OCI-M1 (cell line): ENCODE measurements around the gene AGBL5.

Source experiments
- DNase-seq: peaks from one replicate; lab custom pipeline; 2025; lab: John Stamatoyannopoulos, UW

Gene AGBL5, protein sequence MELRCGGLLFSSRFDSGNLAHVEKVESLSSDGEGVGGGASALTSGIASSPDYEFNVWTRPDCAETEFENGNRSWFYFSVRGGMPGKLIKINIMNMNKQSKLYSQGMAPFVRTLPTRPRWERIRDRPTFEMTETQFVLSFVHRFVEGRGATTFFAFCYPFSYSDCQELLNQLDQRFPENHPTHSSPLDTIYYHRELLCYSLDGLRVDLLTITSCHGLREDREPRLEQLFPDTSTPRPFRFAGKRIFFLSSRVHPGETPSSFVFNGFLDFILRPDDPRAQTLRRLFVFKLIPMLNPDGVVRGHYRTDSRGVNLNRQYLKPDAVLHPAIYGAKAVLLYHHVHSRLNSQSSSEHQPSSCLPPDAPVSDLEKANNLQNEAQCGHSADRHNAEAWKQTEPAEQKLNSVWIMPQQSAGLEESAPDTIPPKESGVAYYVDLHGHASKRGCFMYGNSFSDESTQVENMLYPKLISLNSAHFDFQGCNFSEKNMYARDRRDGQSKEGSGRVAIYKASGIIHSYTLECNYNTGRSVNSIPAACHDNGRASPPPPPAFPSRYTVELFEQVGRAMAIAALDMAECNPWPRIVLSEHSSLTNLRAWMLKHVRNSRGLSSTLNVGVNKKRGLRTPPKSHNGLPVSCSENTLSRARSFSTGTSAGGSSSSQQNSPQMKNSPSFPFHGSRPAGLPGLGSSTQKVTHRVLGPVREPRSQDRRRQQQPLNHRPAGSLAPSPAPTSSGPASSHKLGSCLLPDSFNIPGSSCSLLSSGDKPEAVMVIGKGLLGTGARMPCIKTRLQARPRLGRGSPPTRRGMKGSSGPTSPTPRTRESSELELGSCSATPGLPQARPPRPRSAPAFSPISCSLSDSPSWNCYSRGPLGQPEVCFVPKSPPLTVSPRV

DNA sequence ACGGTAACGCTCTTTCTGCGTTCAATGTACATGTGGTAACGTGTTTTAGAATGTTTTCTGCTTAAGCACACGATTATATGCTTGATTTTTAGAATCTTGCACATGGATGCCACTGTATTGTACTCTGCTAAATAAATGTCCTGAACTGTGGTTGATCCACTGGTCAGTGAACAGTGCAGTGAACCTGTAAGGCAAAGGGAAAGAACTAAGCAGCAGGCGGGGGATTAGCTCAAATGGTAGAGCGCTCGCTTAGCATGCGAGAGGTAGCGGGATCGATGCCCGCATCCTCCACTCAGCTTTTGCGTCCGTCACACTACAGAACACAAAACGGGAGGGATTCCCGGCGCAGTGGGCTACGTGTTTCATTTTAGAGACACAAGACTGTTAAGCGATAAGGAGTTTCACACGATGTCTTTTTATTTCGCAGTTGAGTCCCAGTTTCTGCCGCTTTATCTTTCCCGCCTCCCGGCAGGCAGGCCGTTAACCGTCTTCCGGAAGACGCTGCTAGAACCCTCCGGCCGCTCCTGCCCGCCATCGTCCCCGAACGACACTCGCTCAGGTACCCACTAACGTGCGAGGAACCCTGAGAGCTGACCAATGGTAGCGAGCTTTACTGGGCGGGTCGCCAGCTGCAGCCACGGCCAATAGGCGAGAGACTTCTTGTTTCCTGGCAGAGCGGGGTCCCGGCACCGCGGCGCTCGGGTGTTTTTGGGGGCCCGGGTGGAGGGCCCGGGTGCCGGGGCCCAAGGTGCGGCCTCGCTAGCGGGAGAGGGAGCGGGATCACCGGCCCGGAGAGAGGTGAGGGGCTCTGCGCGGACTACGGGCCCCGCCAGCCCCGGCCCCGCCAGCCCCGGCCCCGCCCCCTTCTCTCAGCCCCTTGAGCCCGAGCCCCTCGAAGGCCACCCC lies at the start of gene AGBL5:
TSS of gene AGBL5 (plus strand) at position 673 of the 906 bp plus-strand sequence. CDS start 1,291 bp downstream, outside the sequence.
- peak; percentile 99 for DNase-seq

DNA sequence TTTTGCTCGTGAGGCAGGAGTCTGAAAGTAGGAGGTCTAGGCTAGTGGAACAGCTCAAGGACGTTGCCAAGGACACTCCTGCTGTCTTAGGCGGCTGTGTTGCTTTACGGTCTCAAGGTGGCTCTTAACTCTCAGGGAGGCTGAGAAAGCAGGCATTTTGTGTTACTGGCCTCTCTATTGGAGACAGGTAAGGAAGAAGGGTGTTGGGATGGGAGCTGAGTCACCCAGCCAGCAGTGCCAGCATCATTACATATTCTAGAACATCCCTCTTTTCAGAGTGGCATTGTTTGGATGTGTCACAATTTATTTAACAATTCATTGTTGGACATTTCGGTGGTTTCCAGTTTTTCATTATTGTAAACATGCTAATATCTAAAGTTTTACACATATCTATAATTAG lies 49.5 kb upstream of the AGBL5 start:
- DNase-seq: no peak

DNA sequence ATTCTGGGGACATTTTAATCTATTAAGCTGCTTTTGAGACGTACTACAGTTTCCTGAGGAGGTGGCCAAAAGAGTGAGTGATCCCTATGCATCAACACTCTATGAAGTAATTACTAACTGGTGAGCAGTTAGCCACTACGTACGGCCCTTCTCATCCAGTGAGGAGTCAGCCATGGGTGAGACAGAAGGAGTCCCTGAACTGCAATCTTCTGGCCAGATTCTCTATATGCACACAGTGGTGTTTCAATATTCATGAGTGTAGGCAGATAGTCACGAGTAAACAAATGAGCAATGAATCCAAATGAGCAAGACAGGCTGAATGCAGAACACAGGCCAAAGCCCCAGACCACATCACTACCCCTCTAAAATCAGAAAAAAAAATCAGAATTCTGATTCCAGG lies 48.5 kb upstream of the AGBL5 start:
- no peak for DNase-seq

DNA sequence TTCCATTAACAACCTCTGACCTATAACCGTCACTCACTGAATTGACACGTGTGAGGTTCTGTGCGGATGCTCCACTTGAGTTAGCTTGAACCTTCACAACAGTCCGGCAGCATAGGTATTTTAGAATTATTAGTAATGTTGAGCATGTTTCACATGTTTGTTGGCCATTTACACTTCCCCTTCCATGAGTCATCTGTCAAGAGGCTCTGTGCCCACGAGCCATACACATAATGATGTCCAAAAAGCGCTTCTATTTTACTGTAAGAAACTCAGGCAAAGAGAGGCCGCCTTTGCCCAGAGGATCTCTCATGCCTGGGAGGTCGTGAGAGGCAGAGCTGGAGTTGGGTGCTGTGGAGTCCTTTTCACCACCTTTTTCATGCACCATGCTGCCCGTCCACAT lies 47.6 kb upstream of the AGBL5 start:
- no peak for DNase-seq

DNA sequence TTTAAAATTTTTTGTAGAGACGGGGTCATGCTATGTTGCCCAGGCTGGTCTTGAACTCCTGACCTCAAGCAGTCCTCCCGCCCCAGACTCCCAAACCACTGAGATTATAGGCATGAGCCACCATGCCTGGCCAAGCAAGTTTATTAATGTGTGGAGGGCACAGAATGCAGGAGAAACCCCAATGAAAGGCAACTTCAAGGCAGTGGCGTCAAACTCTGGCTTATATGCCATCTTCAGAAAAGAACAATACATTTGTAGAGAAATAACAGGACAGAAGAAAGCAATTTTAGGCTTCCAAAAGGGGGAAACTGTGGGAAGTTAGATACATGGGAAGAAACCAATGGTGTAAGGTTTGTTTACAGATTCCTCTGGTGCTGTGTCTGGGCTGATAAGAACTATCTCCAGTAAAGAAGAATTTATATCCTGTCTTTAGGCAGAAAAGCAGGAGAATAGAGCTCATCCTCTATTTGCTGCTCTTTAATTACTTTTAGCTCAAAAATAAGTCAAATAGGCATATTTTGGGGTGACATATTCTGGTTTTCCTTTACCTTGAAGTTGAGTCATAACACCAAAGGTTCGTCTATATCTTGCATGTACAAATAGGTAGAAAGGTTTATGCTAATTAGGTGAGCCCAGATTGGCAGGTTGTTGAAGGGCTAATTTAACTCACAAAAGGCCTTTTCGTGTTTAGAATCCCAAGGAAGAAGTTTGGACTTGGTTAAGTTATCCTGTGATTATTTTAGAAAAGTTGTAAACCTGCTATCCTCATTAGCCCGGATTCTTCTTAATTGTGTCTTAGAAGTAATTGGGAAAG lies 44.7 kb upstream of the AGBL5 start:
- DNase-seq: peak; percentile 86

DNA sequence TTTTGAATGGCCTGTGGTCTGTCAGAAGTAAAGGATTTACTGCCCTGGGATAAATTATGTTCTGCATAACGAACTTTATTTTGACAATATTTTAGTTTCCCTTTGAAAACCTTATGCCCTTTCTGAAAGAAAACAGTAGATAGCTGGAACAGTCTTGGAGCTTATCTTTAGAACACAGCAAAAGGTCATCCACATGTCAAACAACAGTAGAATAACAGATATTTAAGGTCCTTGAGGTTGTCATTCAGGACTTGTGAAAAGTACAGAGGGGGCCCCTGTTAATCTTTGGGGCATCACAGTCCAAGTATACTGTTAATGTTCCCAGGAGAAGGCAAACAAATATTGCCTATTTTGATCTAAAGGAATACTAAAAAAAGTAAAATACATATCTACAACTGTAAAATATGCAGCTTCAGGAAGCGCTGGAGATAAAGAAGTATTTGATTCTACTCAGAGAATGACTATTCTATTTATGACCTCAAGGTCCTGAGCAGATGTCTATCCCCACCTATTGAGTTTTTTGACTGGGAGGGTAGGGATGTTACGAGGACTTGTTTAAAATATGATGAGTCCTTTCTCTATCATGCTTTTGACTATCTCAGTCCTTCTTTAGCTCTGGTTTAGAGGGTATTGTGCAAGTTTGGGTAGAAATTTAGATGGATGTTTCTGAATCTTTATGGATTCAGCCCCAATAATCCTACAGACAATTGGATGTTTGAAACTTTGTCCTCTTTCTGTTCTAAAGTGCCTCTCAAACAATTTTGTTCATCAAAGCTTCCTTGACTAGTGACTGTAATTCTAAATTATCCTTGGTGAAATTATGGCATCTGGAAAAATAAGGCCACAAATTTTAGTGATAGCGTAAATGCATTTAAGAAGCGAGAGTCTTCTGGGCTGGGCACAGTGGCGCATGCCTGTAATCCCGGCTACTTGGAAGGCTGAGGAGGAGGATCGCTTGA lies 43.8 kb upstream of the AGBL5 start:
- peak; percentile 93 for DNase-seq

DNA sequence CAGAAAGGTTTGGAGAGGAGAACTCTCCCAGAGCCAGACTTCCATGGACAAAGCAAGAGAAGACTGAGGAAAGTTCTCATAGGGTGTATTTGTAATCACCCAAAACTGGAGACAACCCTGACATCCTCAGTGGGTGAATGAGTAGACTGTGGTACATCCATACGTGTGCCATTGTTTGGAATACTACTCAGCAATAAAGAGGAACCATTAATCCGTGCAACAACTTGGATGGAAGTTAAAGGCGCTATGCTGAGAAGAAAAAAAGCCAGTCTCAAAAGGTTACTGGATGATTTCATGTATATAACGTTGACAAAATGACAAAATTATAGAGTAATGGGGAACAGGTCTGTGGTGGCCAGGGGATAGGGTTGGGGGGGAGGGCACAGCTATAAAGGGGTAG lies 42.8 kb upstream of the AGBL5 start:
- no peak for DNase-seq

DNA sequence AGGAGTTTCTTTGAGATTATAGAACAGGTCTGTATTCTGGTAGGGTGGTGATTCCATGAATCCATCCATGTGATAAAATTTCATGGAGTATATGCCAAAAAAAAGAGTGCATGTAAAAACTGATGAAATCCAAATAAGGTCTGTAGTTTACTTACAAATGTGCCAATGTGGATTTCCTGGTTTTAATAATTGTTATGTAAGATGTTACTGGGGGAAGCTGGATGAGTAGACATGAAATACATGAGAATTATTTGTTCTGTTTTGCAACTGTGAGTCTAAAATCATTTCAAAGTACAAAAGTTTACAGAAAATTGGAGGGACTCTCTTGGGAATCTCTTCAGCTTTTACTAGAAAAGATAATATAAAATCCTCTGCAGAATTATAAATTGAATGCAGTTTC lies 42.4 kb upstream of the AGBL5 start:
- no peak for DNase-seq

DNA sequence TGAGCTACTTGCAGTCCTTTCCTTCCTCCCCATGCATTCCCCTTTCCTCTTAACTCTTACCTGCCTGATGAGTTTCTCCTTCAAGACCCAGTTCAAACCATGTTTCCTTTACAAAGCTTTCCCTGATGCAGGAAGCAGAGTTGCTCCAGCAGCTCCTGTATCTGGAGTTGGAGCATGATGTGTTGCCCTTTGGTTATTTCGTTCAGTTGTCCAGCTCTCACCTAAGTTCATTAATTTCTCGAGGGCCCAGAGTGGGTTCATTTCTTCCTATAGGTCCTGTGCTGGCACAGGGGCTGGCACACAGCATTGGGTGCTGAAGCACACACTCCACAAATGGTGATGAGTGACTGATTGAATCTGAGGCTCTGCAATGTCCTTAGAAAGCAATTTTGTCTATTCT lies 41.8 kb upstream of the AGBL5 start:
- DNase-seq: peak; percentile 61

DNA sequence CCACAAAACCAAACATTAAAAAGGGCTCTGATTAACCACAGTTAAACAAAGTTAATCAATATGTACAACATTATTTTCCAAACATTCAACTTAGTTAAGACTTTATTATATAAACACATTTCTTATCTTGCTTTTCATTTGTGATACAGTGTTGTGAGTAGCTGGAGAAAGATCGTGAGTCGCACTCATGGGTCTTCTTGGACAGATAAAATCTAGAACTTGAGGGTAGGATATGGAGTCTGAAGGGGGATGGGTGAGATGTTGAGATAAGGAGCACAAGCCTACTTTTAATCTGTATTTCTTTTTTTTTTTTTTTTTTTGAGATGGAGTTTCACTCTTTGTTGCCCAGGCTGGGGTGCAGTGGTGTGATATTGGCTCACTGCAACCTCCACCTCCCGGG lies 41.3 kb upstream of the AGBL5 start:
- peak; percentile 69 for DNase-seq

DNA sequence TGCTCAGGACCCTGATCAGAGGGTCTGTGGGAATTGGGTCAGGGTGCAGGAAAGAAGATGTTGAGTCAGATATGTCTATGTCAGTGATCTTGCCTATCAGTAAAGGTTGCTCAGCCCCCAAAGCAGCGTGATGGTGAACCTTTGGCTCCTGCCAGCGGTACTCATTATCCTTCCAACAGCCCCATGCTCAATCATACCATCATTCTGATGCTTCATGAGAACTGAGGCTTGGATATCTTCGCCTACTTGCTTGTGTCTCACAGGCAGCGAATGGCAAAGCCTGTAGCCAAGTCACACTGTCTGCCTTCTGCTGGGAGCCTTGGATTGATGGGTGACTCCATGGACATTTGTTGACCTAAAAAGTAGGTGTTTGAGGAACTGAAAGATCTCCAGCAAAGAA lies 37.7 kb upstream of the AGBL5 start:
- no peak for DNase-seq

DNA sequence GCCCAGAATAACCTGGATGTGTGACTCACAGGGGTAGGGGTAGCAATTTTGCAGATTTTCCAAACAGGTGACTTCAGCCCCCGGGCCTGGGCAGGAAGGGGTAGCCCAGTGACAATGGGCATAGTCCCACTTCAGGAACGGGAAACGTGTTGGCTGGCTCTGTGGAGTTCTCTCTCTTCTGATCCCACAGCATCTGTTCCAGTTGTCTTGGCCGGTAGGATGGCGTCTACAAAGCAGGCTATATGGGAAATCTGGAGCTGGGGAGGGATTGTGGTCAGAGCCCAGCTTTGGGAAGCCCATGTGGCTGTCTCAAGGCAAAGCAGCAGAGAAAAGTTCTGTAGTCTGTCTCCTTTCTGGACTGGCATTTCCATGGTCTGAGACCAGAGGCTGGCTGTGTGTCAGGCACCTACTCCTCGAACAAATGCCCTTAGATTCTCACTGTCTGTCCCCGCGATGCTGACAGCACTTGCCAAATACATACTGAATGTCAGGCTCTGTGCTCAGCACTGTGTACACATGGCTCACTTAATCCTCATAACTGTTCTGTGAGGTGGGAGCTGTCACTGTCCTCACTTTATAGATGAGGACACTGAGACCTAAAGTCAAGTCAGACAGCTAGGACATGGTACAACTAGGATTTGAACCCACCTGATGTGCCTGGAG lies 36.6 kb upstream of the AGBL5 start:
- no peak for DNase-seq

DNA sequence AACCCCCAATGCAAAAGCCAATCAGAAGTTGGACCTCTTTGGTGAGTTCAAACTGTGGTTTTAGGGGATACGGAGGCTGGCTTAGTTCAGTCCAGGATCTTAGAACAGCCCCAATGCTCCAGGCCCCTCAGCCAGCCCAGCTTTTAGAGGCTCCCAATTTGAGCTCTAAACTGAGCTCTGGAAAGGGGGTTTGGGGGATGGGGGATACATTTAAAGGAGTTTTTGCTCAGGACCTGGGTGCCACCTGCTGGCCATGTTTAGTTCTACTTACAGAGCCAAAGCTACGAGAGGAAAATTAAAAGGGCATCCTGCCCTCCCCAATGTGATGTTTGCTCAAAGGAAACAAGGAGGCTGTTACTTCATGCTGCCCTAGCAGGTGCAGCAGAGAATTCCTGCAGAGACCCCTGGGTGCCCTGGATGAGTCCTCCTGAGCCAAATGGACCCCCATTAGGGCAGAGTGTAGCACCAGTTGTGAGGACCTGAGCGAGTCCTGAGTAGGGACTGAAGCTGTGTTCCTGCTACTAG lies 34.6 kb upstream of the AGBL5 start:
- DNase-seq: peak; percentile 92

DNA sequence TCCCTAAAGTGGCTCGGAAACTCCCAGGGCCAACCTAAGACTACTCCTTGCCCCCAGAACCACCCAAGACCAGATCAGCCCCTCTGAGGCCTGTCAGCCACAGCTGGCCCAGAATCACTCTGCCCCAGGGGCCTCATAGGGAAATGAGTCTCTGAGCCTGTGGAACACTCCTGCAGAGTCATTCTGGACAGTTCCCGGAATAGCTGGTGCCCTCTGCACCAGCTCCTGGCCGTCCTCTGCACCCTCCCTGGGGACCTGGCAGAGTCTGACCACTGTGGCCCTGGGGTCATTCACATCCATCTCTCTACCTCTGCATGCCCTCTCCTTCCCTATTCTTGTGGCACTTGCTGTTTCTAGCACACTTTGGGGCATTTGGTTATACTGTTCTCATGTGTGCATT lies 33.3 kb upstream of the AGBL5 start:
- no peak for DNase-seq

DNA sequence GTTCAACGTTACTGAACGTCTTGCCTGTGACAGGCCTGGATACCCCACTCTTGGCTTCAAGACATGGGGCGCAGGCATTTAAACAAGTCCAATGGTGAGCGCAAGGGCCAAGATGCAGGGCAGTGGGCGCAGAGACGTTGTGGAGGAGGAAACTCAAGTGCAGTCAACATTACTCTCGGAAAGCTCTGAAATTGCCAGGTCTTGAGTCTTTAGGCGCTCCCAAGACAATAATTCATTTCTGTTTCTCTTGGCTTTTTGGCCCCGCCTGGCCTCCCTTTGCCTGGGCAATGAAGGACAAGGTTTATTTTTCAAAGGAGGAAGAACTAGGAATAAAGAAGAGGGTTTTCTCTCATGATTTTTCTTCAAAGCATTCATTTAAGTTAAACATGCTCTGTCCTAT lies 32.0 kb upstream of the AGBL5 start:
- DNase-seq: no peak

DNA sequence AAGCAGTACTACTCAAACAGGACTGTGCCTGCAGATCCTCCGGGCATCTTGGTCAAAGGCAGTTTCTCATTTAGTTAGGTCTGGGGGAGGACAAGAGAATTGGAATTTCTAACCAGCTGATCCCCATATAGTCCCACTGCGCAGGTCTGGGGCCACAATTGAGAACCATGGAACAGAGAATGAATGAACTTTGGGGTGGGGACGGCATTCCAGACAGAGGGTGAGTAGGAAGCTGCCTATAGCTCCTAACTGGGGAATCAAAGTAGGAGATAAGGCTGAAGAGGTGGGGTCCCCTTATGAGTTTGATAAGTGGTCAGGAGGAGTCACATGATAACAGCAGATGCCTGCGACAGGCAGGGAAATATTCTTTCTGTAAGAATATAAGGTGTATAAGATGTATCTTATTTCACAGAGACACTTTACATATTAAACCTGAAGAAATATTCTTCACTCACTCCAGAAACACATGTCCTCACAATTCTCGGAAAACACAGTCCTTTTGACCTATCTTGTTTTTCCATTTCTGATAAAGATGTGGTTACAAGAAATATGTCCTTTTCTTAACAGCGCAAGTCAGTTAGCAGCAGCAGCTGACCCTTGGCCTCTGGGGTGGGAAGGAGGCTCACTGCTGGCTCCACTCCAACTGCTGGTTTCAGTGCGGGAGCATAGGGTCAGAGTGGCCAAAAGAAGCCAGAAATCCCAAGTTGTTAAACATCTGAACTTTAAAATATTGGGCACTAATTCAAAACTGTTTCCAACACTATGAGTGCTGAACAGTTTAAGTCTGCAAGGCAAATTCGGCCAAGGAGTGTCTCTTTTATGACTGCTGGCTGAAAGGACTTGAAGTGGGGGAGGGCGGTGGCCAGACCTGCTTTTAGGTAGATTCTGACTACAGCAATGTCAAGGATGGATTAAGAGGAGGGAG lies 31.3 kb upstream of the AGBL5 start:
- DNase-seq: peak; percentile 96

DNA sequence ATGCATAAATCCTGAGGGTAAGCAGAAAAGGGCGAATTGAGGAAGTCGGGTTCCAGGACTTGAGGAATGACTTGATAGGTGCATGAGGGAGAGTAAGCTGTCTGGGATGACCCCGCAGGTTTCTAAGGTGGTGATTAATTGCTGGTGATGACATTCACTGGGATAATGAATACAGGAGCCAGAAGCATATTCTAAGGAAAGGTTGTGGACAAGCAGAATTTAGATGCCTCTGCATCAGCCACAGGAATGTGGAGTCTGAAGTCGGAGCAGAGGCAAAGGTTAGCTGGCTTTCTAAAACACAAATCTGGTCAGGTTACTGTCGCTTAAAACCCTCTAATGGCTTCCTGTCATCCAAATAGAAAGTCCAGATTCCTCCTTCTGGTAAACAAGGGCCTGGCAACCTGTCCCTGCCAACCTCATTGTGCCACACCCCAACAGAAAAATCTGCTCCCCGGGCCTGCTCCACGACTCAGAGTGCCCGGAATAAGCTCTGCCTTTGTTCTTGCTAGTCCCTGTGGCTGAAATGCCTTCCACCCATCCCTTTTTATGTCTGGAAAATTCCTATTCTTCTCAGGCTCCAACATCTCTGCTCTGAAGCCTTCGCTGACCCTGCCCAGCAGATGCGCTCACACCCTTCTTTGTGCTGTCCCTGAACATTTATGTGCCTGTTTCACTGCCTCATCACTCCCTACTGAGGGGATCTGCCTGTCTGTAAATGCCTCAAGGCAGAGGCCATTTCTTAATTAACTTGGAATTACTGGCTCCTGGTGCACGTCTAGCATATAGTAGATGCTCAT lies 30.0 kb upstream of the AGBL5 start:
- DNase-seq: no peak
